Endothelial cell of umbilical vein (primary cell): ENCODE data around the gene SLC12A5. TPM values are rescaled to one million over a fixed set of nuclear protein-coding genes. Genes with fewer than 3 reads are reported as not detected.

ENCODE experiments used
- BruUV-seq: library from RNA; stranded (reverse); fragments of 400-500 nt; replicated peaks from 2 replicates; lab custom pipeline; 2021; lab: Mats Ljungman, UMichigan
- CTCF ChIA-PET: fragments of 300-600, 350-600 bp; sonication (Branson Sonifier 250); formaldehyde crosslinking; loops from one replicate; lab custom pipeline; 2021; ENCODE audit warnings: antibody characterized with exemption, inconsistent platforms; lab: Charles Lee
- POLR2A ChIA-PET: fragments of 300-600, 350-600 bp; sonication (Branson Sonifier 250); formaldehyde crosslinking; loops from one replicate; lab custom pipeline; 2021; ENCODE audit warnings: antibody characterized with exemption, inconsistent platforms; lab: Charles Lee
- DNase-seq: peaks from one replicate; pipeline ENCODE4 v3.0.0-alpha.2; 2011; ENCODE audit warnings: low read depth, low spot score
- FAIRE-seq: peaks from 2 replicates; lab custom pipeline; 2011; peaks lifted over from hg19 to GRCh38; lab: Jason Lieb, UNC
- H2AFZ ChIP-seq: 2 replicates; pipeline ENCODE4 v1.6.0; 2012; ENCODE audit warnings: low read depth, low read length, control low read depth, inconsistent platforms
- H3K27ac ChIP-seq: 2 replicates; pipeline ENCODE4 v1.5.1; 2011; ENCODE audit warnings: low read depth, mild to moderate bottlenecking, control low read depth, low read length, moderate library complexity; ENCODE audit not compliant: insufficient read depth
- H3K27me3 ChIP-seq, 2 experiments: 2 replicates each; pipeline versions ENCODE4 v1.6.0 to v1.6.1; 2011; ENCODE audit warnings: low read length in 2 of 2, mixed read lengths in 1 of 2; ENCODE audit not compliant: control insufficient read depth in 2 of 2, insufficient read depth in 2 of 2
- H3K36me3 ChIP-seq, 2 experiments: 2 replicates in 1 of 2; 3 replicates in 1 of 2; pipeline ENCODE4 v1.5.1; 2011; ENCODE audit warnings: low read length in 2 of 2, mild to moderate bottlenecking in 1 of 2, moderate library complexity in 1 of 2; ENCODE audit not compliant: control insufficient read depth in 2 of 2, insufficient read depth in 2 of 2; ENCODE audit errors: extremely low read depth in 1 of 2
- H3K4me1 ChIP-seq: 3 replicates; pipeline ENCODE4 v1.5.1; 2011; ENCODE audit warnings: mild to moderate bottlenecking, low read length; ENCODE audit not compliant: control insufficient read depth, insufficient read depth; ENCODE audit errors: extremely low read depth
- H3K4me2 ChIP-seq: 2 replicates; pipeline ENCODE4 v1.6.1; 2011; ENCODE audit warnings: low read length, control low read depth, mixed read lengths; ENCODE audit not compliant: insufficient read depth
- H3K4me3 ChIP-seq, 3 experiments: fragments of 200-600 bp in 1 of 3; sonication (generic), shearing (Covaris generic) in 1 of 3; replicated peaks in 1 of 3; 2 replicates each; pipeline ENCODE4 v1.5.1; 2011 to 2016; ENCODE audit warnings: control low read depth in 3 of 3, low read length in 3 of 3, mild to moderate bottlenecking in 2 of 3, inconsistent platforms in 1 of 3, low read depth in 1 of 3, moderate library complexity in 1 of 3; ENCODE audit not compliant: insufficient read depth in 1 of 3
- H3K79me2 ChIP-seq: 2 replicates; pipeline ENCODE4 v1.6.0; 2012; ENCODE audit warnings: low read length, inconsistent platforms; ENCODE audit not compliant: control insufficient read depth, insufficient read depth
- H3K9ac ChIP-seq: replicated peaks from 2 replicates; pipeline ENCODE3; 2011; ENCODE audit warnings: low read length, control low read depth; ENCODE audit not compliant: insufficient read depth; ENCODE audit errors: extremely low read depth
- H3K9me1 ChIP-seq: replicated peaks from 3 replicates; pipeline ENCODE4 v1.6.0; 2011; ENCODE audit warnings: mild to moderate bottlenecking, low read length; ENCODE audit not compliant: control insufficient read depth, insufficient read depth; ENCODE audit errors: extremely low read depth
- H3K9me3 ChIP-seq: replicated peaks from 2 replicates; pipeline ENCODE4 v1.5.1; 2012; ENCODE audit warnings: low read length, inconsistent platforms; ENCODE audit not compliant: control insufficient read depth, insufficient read depth
- H4K20me1 ChIP-seq: replicated peaks from 2 replicates; pipeline ENCODE3; 2011; ENCODE audit warnings: mild to moderate bottlenecking, low read length; ENCODE audit not compliant: control insufficient read depth, insufficient read depth; ENCODE audit errors: extremely low read depth
- EZH2 ChIP-seq: IDR thresholded peaks from 2 replicates; pipeline ENCODE4 v1.6.1; 2012; ENCODE audit warnings: borderline replicate concordance, low read depth, mild to moderate bottlenecking, moderate library complexity, low read length, inconsistent platforms; ENCODE audit not compliant: severe bottlenecking
- FOS ChIP-seq: IDR thresholded peaks from 2 replicates; pipeline ENCODE4 v1.6.1; 2011; ENCODE audit warnings: mild to moderate bottlenecking, low read length, moderate library complexity, borderline replicate concordance; ENCODE audit not compliant: insufficient read depth
- GATA2 ChIP-seq: IDR thresholded peaks from 2 replicates; pipeline ENCODE4 v1.7.0; 2011; ENCODE audit warnings: low read depth, mild to moderate bottlenecking, moderate library complexity, mixed read lengths, low read length; ENCODE audit not compliant: insufficient read length, insufficient read depth
- JUN ChIP-seq: IDR thresholded peaks from 2 replicates; pipeline ENCODE4 v1.6.1; 2011; ENCODE audit warnings: borderline replicate concordance, low read depth; ENCODE audit not compliant: insufficient read length, insufficient read depth
- MYC ChIP-seq: IDR thresholded peaks from one replicate; pipeline ENCODE4 v1.6.1; 2011; ENCODE audit warnings: mild to moderate bottlenecking, low read depth, low read length
- POLR2A ChIP-seq: IDR thresholded peaks from 2 replicates; pipeline ENCODE4 v1.6.1; 2012; ENCODE audit warnings: low read depth, mild to moderate bottlenecking, control low read depth, low read length
- POLR2AphosphoS5 ChIP-seq: IDR thresholded peaks from 2 replicates; pipeline ENCODE4 v1.6.1; 2012; ENCODE audit warnings: low read depth, mild to moderate bottlenecking, control low read depth, low read length, moderate library complexity; ENCODE audit not compliant: insufficient read depth
- dilution Hi-C: fragments of 300-500 bp; cut with MboI; formaldehyde crosslinking; loops from one replicate; pipeline ENCODE4 v1.15.0; 2019; ENCODE audit warnings: low sequenced_read_pairs; ENCODE audit not compliant: extremely low pct_ligation_motif_present
- intact Hi-C: fragments of 100-400 bp; cut with micrococcal nuclease; formaldehyde crosslinking; loops from one replicate; pipeline ENCODE4 v1.10.0; 2022
- polyA plus RNA-seq, 4 experiments: library from polyadenylated mRNA; depleted of rRNA in 3 of 4; stranded (reverse) in 3 of 4; unstranded in 1 of 4; fragments of >200 nt; gene quantifications; 2 replicates each; pipeline versions ENCODE4 v1.2.1 to v1.2.3, GENCODE V29; 2011 to 2012; ENCODE audit warnings: missing spikeins in 1 of 4
- total RNA-seq: library from RNA; stranded (reverse); gene quantifications from 2 replicates; pipeline ENCODE4 v1.2.3, GENCODE V29; 2021
- TF ChIP-seq, protein P1 (sequence below), 2 donors: IDR thresholded peaks; 1 replicate in 1 of 2; 2 replicates in 1 of 2; pipeline ENCODE4 v1.5.1; 2011; ENCODE audit warnings: low read length in 2 of 2, mild to moderate bottlenecking in 2 of 2, moderate library complexity in 2 of 2, control low read depth in 1 of 2, inconsistent platforms in 1 of 2, low read depth in 1 of 2; ENCODE audit not compliant: insufficient read depth in 1 of 2; ENCODE audit errors: extremely low read depth in 1 of 2
- TF ChIP-seq, protein P2 (sequence below): IDR thresholded peaks from 2 replicates; pipeline ENCODE4 v1.6.1; 2011; ENCODE audit not compliant: insufficient read depth, insufficient read length

SLC12A5 gene
- total and polyA plus RNA-seq, 2 donors (not counting 3 experiments of a cell fraction or from before 2014, with no cell fraction given) = 1.6 to 2.3 TPM

DNA sequence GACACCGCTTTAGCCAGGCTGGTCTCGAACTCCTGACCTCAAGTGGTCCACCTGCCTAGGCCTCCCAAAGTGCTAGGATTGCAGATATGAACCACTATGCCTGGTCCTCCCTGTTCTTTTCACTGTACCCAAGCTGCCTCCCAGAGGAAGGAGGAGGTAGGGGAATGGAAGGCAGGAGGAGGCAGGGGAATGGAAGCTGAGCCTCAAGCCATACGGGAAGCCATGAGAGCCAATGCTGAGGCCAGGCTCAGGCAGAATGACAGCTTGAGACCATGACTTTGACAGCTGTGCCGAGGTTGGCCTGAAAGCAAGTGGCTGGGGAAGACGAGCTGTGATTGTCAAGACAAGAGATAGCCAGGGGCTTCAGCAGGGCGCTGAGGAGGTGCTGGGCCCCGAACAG lies 43.4 kb upstream of the SLC12A5 start:
- Histone ChIP-seq H3K27me3 (peaks cover 6 to 8% of the 10 kb centered on the region in 2 experiments), H3K79me2 (no peaks in the 10 kb centered on the region), H3K4me1 (no peaks in the 10 kb centered on the region), H3K27ac (no peak overlapping the region), H2AFZ (no peak overlapping the region), H3K9ac (no peak overlapping the region), H3K4me3 (no peak overlapping the region), H4K20me1 (no peaks in the 10 kb centered on the region), H3K4me2 (no peak overlapping the region), H3K36me3 (no peaks in the 10 kb centered on the region), H3K9me1 (no peaks in the 10 kb centered on the region), H3K9me3 (no peaks in the 10 kb centered on the region)
- intact Hi-C loops (no loop called here), dilution Hi-C loops (no loop called here)
- ChIA-PET CTCF (interaction anchor here (0.5 to 5.3 kb wide), 7 partner anchors 14 to 187 kb away, joined by 3 to 80 read pairs (median 29); partner anchors contain the start of gene ZNF335), POLR2A (no interaction called here)
- no peak for FAIRE-seq
- TF ChIP-seq POLR2A (no peak), MYC (no peak), FOS (no peak), POLR2AphosphoS5 (no peak), JUN (no peak), GATA2 (no peak), EZH2 (no peak)
- TF ChIP-seq, protein P1, sequence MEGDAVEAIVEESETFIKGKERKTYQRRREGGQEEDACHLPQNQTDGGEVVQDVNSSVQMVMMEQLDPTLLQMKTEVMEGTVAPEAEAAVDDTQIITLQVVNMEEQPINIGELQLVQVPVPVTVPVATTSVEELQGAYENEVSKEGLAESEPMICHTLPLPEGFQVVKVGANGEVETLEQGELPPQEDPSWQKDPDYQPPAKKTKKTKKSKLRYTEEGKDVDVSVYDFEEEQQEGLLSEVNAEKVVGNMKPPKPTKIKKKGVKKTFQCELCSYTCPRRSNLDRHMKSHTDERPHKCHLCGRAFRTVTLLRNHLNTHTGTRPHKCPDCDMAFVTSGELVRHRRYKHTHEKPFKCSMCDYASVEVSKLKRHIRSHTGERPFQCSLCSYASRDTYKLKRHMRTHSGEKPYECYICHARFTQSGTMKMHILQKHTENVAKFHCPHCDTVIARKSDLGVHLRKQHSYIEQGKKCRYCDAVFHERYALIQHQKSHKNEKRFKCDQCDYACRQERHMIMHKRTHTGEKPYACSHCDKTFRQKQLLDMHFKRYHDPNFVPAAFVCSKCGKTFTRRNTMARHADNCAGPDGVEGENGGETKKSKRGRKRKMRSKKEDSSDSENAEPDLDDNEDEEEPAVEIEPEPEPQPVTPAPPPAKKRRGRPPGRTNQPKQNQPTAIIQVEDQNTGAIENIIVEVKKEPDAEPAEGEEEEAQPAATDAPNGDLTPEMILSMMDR (IDR thresholded peaks at IDR 0.05; ENCODE audit: extremely low read depth in 1 of 2, insufficient read depth in 1 of 2, low read depth in 1 of 2, low read length in 2 of 2) = no peak
- TF ChIP-seq, protein P2, sequence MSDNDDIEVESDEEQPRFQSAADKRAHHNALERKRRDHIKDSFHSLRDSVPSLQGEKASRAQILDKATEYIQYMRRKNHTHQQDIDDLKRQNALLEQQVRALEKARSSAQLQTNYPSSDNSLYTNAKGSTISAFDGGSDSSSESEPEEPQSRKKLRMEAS = no peak
- no peak for DNase-seq
- BruUV-seq = no TSS peak
